ENCODE results near the gene KDM2A.

The KDM2A gene

DNA sequence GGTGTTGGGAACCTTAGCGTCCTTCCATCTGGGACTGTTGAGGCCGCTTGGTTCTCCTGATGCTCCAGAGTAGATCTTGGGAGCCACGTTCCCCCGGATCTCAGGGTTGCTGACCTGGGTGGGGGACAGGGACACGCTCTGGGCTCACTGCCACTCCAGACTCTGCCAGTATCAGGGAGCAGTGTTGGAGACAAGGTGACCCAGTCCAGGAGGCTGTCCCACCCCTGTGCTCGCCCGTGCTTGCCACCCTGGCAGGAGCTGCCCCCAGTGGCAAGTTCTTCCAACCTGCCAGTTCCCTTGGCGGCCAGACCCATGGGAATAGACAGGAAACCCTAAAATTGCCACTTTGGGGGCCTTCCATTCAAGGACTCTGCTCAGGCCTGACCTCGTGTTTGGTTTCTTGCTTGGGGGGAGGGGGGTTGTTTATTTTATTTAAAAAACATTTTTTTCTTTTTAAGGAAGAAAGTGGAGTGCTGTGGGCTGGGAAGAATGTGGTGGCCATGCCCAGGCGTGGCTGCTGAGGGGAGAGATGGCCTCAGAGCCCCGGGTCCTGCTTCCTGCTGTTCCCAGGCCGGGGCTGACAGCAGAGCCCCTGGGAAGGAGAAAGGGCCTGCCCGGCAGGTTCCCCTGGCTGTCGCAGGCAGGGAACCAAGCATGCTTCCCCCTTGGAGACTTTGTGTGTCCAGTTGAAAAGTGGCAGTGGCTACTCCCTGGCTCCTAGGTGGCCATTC is 154.4 kb downstream of the KDM2A start:
- DNase-seq (ENCODE audit: low read depth), result no peak

DNA sequence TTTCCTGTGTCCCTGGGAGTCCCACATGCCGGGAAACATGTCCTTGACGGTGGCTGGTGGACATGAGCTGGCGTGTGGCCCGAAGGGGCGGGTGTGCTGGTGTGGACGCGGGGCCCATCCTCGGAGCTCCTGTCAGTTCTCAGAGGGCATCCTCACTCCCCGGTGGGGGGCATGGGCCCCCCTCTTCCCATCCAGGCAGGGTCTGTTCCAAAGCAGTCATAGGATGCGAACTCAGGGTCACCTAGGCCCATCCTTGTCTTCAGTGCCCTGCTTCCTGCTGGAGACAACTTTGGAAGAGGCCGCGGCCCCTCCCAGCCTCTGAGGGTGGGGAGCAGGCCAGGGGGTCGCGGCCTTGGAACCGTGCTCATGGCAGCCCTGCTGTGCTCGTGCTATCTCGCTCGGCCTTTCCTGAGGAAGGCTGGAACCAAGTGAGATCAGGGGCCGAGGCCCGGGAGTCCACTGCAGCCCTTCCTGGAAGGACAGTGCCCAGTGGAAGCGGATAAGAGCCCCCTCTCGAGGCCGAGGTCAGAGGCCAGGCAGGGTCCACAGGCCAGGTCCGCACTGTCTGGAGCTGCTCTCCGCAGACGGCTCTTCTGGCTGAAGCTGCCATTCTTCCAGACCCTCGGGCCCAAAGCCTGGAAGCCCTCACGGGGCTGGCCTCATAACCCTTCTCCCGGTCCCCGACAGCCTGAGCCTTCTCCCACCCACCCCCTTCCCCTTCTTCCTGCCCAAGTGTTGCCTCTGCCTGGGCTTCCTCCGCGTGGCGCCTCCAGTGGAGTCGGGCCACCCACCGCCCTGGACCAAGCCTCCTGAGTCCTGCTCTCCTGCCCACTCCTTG is 155.9 kb downstream of the KDM2A start:
- no peak for DNase-seq (ENCODE audit: low read depth)

DNA sequence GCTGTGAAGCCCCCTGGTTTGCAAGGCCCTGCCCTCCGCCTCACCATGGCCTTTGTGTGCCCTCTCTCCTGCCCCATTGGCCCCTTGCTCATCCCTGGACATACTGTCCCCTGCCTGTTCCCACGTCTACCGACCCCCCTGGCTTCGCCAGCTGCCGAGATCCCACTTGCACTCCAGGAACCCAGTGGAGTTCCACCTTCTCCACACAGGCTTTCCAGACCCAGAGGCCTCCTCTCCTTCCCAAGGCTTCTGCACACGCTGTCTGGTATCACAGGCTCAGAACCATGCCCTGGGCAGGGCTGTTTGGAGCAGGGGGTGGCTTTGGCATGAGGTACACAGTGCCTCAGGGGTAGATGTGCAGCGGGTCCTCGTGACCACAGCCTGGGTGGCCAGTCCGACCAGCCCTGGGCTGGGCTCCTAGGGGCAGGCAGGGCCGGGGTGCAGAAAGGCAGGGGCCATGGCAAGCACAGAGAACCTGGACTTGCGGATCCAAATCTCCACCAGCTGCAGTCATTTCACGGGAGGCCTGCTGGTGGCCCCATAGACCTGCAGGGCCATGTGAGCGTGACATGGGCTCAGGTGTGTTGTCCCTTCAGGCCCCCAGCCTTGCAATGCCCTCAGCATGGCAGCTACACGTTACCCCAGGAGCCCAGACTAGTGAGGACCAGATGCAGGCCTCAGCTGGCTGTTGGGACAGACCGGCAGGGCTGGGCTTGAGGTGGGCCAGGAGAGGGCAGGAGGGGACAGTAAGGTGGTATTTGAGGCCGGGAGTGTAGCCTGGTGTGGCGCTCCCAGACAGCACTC is 156.7 kb downstream of the KDM2A start:
- DNase-seq (ENCODE audit: low read depth), result no peak

DNA sequence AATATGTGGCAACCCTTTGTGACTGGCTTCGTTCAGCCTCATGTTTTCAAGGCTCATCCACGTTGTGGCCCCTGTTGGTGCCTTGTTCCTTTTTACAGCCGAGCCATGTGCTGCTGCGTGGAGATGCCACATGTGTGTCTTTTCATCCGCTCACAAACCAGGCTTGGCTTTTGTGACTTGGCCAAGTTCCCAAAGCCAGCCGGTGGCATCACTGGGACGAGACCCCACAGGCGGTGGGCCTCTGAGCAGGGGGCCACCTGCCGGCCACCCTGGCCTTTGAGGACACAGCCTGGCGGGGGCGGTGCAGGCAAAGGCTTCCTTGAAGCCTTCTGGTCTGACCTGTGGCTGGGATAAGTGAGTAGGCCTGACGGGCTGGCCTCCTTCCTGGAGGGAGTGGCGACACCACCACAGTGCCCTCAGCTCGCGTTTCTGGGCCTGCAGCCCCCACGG is 157.7 kb downstream of the KDM2A start:
- DNase-seq (ENCODE audit: low read depth), result no peak

DNA sequence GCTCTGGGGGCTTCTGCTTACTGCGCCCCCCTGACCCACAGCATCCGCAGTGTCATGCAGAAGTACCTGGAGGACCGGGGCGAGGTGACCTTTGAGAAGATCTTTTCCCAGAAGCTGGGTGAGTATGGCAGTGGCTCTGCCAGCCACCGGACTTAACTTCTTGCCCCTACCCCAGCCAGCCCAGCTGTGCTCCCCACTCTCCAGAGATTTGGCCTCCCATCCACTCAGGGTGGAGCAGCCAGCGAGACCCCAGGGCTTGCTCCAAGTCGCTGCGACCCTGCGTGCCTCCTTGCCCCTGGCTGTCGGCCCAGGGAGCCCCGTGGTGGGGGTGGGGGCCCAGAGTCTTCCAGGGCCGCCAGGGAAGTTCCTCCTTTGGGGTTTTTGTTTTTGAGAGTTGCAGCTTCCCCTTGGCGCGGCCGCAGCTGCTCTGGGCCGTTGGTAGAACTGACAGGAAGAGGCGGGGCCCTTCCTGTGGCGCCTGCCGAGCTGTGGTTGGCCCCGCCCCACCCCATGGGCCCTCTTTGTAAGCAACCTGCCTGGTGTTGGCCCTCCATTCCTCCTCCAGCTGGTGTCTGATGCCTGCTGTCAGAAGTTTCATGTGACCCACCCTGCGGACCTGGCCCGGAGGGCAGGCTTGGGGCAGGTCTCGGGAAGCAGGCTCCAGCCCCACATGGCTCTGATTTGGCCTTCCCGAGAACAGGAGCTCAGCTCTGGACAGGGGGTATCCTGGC is 158.3 kb downstream of the KDM2A start:
- peak; percentile 86 for DNase-seq (ENCODE audit: low read depth)

- no peak for DNase-seq (ENCODE audit: low read depth)
Measured at GRCh38 chr11:67278135-67278938, 159.3 kb downstream of the KDM2A start.

GRCh38 chr11:67278939-67279588 is 160.0 kb downstream of the KDM2A start:
- DNase-seq (ENCODE audit: low read depth), result no peak

GRCh38 chr11:67279589-67280340 is 160.7 kb downstream of the KDM2A start:
- DNase-seq (ENCODE audit: low read depth), result no peak

DNA sequence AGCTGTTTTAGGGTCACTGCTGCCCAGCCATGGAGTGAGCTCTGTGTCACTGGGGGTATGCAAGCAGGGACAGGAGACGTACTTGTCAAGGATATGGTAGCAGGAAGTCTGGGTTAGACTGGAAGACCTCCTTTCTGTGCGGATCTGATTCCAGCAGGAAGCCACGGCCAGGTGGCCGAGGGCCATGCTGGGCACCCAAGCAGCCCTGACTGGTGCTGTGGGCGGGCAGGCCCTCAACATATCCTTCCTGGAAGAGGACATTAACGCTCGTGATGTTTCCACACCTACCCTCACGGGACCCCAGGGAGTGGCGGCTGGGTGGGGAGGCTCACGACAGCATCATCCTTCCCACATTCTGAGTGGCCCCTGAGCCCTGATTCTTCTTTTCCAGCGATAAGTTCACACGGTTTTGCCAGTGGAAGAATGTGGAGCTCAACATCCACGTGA is 161.3 kb downstream of the KDM2A start:
- DNase-seq (ENCODE audit: low read depth), result no peak

- no peak for DNase-seq (ENCODE audit: low read depth)
Measured at GRCh38 chr11:67280788-67281551, 161.9 kb downstream of the KDM2A start.

GRCh38 chr11:67281552-67282150 is 162.6 kb downstream of the KDM2A start:
- DNase-seq (ENCODE audit: low read depth), result no peak

GRCh38 chr11:67282155-67282875 is 163.3 kb downstream of the KDM2A start:
- DNase-seq (ENCODE audit: low read depth), result no peak

DNA sequence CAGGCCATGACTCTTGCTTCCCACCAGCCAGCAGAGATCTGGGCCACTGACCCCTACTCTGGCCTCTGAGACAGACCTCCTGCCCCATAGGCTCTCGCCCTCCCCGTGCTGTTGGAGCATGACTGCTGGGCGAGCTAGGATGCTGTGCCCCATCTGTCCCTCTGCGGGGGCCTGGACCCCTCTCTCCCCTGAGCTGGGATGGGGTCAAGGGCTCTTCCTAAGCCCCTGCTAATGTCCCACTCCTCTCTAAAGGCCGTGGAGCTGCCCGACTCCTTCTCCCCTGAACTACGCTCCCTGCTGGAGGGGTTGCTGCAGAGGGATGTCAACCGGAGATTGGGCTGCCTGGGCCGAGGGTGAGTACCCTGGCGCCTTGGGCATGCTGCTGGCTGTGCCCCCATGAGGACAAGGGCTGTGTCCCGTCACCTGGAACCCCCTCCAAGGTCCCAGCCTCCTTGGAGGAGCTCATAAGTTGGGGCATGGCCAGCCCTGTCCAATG is 163.9 kb downstream of the KDM2A start:
- DNase-seq (ENCODE audit: low read depth), result no peak

DNA sequence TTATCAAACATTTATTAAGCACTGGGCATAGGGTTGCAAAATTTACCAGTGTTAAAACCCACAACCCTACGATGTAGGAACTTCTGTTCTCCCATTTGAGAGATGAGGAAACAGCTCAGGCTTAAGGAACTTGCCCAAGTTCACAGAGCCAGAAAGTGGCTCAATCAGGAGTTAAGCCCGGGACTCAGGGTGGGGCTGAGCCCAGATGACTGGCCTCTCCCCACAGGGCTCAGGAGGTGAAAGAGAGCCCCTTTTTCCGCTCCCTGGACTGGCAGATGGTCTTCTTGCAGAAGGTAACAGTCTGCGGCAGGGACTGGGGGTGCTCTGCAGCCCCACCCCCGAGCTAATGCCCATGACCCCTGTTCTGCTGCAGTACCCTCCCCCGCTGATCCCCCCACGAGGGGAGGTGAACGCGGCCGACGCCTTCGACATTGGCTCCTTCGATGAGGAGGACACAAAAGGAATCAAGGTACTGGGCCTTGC is 164.5 kb downstream of the KDM2A start:
- DNase-seq (ENCODE audit: low read depth), result no peak

DNA sequence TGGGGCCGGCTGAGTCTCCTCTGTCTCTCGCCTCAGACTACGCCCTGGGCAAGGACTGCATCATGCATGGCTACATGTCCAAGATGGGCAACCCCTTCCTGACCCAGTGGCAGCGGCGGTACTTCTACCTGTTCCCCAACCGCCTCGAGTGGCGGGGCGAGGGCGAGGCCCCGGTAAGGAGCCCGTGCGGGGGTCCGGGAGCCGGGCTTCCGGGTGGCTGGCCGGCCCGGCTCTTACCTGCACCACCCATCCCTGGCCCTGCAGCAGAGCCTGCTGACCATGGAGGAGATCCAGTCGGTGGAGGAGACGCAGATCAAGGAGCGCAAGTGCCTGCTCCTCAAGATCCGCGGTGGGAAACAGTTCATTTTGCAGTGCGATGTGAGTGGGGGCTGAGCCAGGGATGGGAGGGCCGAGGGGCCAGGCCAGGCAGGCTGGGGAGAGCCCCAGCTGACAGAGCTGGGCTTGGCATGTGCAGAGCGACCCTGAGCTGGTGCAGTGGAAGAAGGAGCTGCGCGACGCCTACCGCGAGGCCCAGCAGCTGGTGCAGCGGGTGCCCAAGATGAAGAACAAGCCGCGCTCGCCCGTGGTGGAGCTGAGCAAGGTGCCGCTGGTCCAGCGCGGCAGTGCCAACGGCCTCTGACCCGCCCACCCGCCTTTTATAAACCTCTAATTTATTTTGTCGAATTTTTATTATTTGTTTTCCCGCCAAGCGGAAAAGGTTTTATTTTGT is 165.9 kb downstream of the KDM2A start:
- no peak for DNase-seq (ENCODE audit: low read depth)

Measured in activated gamma-delta T cell treated with anti-CD3 and anti-CD28 coated beads, Interleukin-2, amount 50 U/mL, for 16 hours (primary cell).